H1 (cell line): ENCODE measurements around the gene PGLYRP4. TPM values are rescaled to one million over a fixed set of nuclear protein-coding genes. Genes with fewer than 3 reads are reported as not detected.

ENCODE experiments used
- CHD7 ChIP-seq: fragments of 300-600 bp; sonication (generic); IDR thresholded peaks from 2 replicates; pipeline ENCODE4 v1.7.1; 2012; ENCODE audit warnings: low read length, moderate library complexity, mild to moderate bottlenecking, inconsistent platforms; ENCODE audit not compliant: insufficient replicate concordance
- polyA plus RNA-seq, 7 experiments: library from polyadenylated mRNA; depleted of rRNA in 3 of 7; stranded (reverse) in 5 of 7; unstranded in 2 of 7; fragments of >200 nt in 5 of 7; fragments of 200-250 nt in 2 of 7; gene quantifications; 1 replicate in 5 of 7; 2 replicates in 1 of 7; 4 replicates in 1 of 7; pipeline versions ENCODE4 v1.2.1 to v1.2.3, GENCODE V29; 2011 to 2013; ENCODE audit warnings: missing spikeins in 2 of 7, mixed read lengths in 2 of 7
- total RNA-seq: library from RNA; stranded (reverse); fragmentation: NEBNext Ultra II Directional; extraction: Animal tissue kit (Norgen Biotek cat#: 25700); gene quantifications from 2 replicates; pipeline ENCODE4 v1.2.1, GENCODE V29; 2021

Gene PGLYRP4
- total and polyA plus RNA-seq, 2 of the 8 experiments (the other 6 are each of a cell fraction or from before 2014, with no cell fraction given), result not detected

- no peak for TF ChIP-seq CHD7
Measured at GRCh38 chr1:153365696-153366095, 17.1 kb upstream of the PGLYRP4 start (continued).
